OCI-LY7 (cell line): ENCODE data around the gene ADM2. TPM values are rescaled to one million over a fixed set of nuclear protein-coding genes. Genes with fewer than 3 reads are reported as not detected.

ENCODE experiments used
- BruUV-seq: library from RNA; stranded (reverse); fragments of 400-500 nt; replicated peaks from 2 replicates; lab custom pipeline; 2021; lab: Mats Ljungman, UMichigan
- CTCF ChIA-PET: fragments of 300-600 bp; sonication (Branson Sonifier 250); formaldehyde crosslinking; loops from one replicate; lab custom pipeline; 2022; ENCODE audit warnings: antibody characterized with exemption; ENCODE audit not compliant: unreplicated experiment; lab: Charles Lee
- POLR2A ChIA-PET: fragments of 300-600 bp; sonication (Branson Sonifier 250); formaldehyde crosslinking; loops from one replicate; lab custom pipeline; 2022; ENCODE audit warnings: antibody characterized with exemption; lab: Charles Lee
- DNase-seq: peaks from one replicate; pipeline ENCODE4 v3.0.0-alpha.2; 2015; ENCODE audit warnings: low spot score
- H2AFZ ChIP-seq: fragments of 200-600 bp; sonication (generic), shearing (Covaris generic); 2 replicates; pipeline ENCODE4 v1.6.1; 2014; ENCODE audit warnings: mild to moderate bottlenecking, antibody characterized with exemption, low read length, moderate library complexity
- H3K27ac ChIP-seq: fragments of 200-600 bp; sonication (generic); 2 replicates; pipeline ENCODE4 v1.5.1; 2014; ENCODE audit warnings: mixed run types, low read depth, mild to moderate bottlenecking, moderate library complexity, low read length, inconsistent platforms; ENCODE audit not compliant: poor library complexity, severe bottlenecking
- H3K36me3 ChIP-seq: fragments of 200-600 bp; sonication (generic); 2 replicates; pipeline ENCODE4 v1.6.1; 2014; ENCODE audit warnings: mild to moderate bottlenecking, antibody characterized with exemption, low read length, moderate library complexity, mixed read lengths; ENCODE audit not compliant: insufficient read depth
- H3K4me1 ChIP-seq: fragments of 200-600 bp; sonication (generic); 2 replicates; pipeline ENCODE4 v1.5.1; 2014; ENCODE audit warnings: mild to moderate bottlenecking, low read length; ENCODE audit not compliant: insufficient read depth, poor library complexity, severe bottlenecking
- H3K4me2 ChIP-seq: fragments of 200-600 bp; sonication (generic); 2 replicates; pipeline ENCODE4 v1.6.1; 2014; ENCODE audit warnings: mild to moderate bottlenecking, low read length
- H3K4me3 ChIP-seq: fragments of 200-600 bp; sonication (generic); 2 replicates; pipeline ENCODE4 v1.5.1; 2014; ENCODE audit warnings: mild to moderate bottlenecking, low read depth, low read length; ENCODE audit not compliant: poor library complexity, severe bottlenecking
- H3K79me2 ChIP-seq: fragments of 200-600 bp; sonication (generic); 2 replicates; pipeline ENCODE4 v1.6.1; 2016; ENCODE audit warnings: low read depth, mild to moderate bottlenecking, low read length, moderate library complexity, mixed read lengths; ENCODE audit not compliant: insufficient read depth
- H3K9me2 ChIP-seq: fragments of 200-600 bp; sonication (generic); 2 replicates; pipeline ENCODE4 v1.6.1; 2016; ENCODE audit warnings: mild to moderate bottlenecking, low read length, mixed read lengths; ENCODE audit not compliant: insufficient read depth
- H3K9me3 ChIP-seq: fragments of 200-600 bp; sonication (generic); 2 replicates; pipeline ENCODE4 v1.6.1; 2014; ENCODE audit warnings: mild to moderate bottlenecking, mixed run types, low read length, mixed read lengths
- H4K20me1 ChIP-seq: fragments of 200-600 bp; sonication (generic); 2 replicates; pipeline ENCODE4 v1.6.1; 2014; ENCODE audit warnings: mild to moderate bottlenecking, antibody characterized with exemption, low read length, moderate library complexity, mixed read lengths; ENCODE audit not compliant: insufficient read depth
- CTCF ChIP-seq: fragments of 200-600 bp; sonication (generic); conservative IDR thresholded peaks from 2 replicates; pipeline ENCODE4 v1.5.1; 2014; ENCODE audit warnings: mild to moderate bottlenecking, antibody characterized with exemption, low read length, moderate library complexity, mixed read lengths
- EZH2phosphoT487 ChIP-seq: fragments of 200-600 bp; sonication (generic); IDR thresholded peaks from 2 replicates; pipeline ENCODE4 v1.6.1; 2018; ENCODE audit warnings: low read depth, borderline replicate concordance, mild to moderate bottlenecking, mixed run types, antibody characterized with exemption, low read length, moderate library complexity, mixed read lengths
- intact Hi-C: fragments of 100-400 bp; cut with micrococcal nuclease; formaldehyde crosslinking; loops from one replicate; pipeline ENCODE4 v1.10.0; 2022; ENCODE audit not compliant: unreplicated experiment
- total RNA-seq, 2 experiments: library from RNA; depleted of rRNA in 1 of 2; stranded (reverse); fragments of >200 nt in 1 of 2; shearing (Covaris generic) in 1 of 2; gene quantifications; 2 replicates each; pipeline ENCODE4 v1.2.3, GENCODE V29; 2014 to 2022

ADM2 gene
- total RNA-seq, 2 experiments from 2014 or later = 4.3 to 7.9 TPM

GRCh38 chr22:50502096-50502495 is 20.8 kb downstream of the ADM2 start:
- ChIA-PET POLR2A (no interaction called here), CTCF (no interaction called here)
- H3K4me2 ChIP-seq = no peak overlapping the region
- peaks cover 22% of the 10 kb centered on the region for H3K4me1 ChIP-seq
- no peaks in the 10 kb centered on the region for H3K9me2 ChIP-seq
- no peak for TF ChIP-seq EZH2phosphoT487
- TF ChIP-seq CTCF = no peak
- H3K36me3 ChIP-seq = peaks cover 20% of the 10 kb centered on the region; the same call in 1 of the 2 replicates
- no TSS peak for BruUV-seq
- intact Hi-C loops = loop anchor here (10.0 kb wide), 1 partner anchor 257 kb away; the partner anchor contains the start of gene TUBGCP6
- no peaks in the 10 kb centered on the region for H3K9me3 ChIP-seq
- no peak overlapping the region for H3K4me3 ChIP-seq
- DNase-seq = no peak
- H4K20me1 ChIP-seq = no peaks in the 10 kb centered on the region
- H3K79me2 ChIP-seq = peaks cover 3% of the 10 kb centered on the region; the same call in 1 of the 2 replicates
- no peak overlapping the region for H3K27ac ChIP-seq
- no peak overlapping the region for H2AFZ ChIP-seq

- TF ChIP-seq CTCF (no peak), EZH2phosphoT487 (no peak)
- BruUV-seq = no TSS peak
- Histone ChIP-seq H3K4me2 (no peak overlapping the region), H4K20me1 (no peaks in the 10 kb centered on the region), H3K27ac (no peak overlapping the region), H3K4me1 (peaks cover 18% of the 10 kb centered on the region), H2AFZ (no peak overlapping the region), H3K9me2 (no peaks in the 10 kb centered on the region), H3K4me3 (no peak overlapping the region), H3K36me3 (peaks cover 20% of the 10 kb centered on the region; the same call in 1 of the 2 replicates), H3K9me3 (no peaks in the 10 kb centered on the region), H3K79me2 (peaks cover 6% of the 10 kb centered on the region; the same call in 1 of the 2 replicates)
- ChIA-PET POLR2A (no interaction called here), CTCF (no interaction called here)
- no peak for DNase-seq
- intact Hi-C loops = loop anchor here (10.0 kb wide), 1 partner anchor 258 kb away; the partner anchor contains the start of gene TUBGCP6
Observed at GRCh38 chr22:50502628-50503474, 21.5 kb downstream of the ADM2 start.
